ENCODE data around the gene PTGER3.
"Not testable (repeated sequence)": the region's sequence is repeated elsewhere in the genome, so short reads cannot be mapped to it uniquely, and the experiment has no call there.

PTGER3 gene

GRCh38 chr1:70941563-70941962 is 106.1 kb downstream of the PTGER3 start:
- no peak for DNase-seq

GRCh38 chr1:70940398-70940797 is 107.2 kb downstream of the PTGER3 start:
- not testable (repeated sequence) for DNase-seq

DNA sequence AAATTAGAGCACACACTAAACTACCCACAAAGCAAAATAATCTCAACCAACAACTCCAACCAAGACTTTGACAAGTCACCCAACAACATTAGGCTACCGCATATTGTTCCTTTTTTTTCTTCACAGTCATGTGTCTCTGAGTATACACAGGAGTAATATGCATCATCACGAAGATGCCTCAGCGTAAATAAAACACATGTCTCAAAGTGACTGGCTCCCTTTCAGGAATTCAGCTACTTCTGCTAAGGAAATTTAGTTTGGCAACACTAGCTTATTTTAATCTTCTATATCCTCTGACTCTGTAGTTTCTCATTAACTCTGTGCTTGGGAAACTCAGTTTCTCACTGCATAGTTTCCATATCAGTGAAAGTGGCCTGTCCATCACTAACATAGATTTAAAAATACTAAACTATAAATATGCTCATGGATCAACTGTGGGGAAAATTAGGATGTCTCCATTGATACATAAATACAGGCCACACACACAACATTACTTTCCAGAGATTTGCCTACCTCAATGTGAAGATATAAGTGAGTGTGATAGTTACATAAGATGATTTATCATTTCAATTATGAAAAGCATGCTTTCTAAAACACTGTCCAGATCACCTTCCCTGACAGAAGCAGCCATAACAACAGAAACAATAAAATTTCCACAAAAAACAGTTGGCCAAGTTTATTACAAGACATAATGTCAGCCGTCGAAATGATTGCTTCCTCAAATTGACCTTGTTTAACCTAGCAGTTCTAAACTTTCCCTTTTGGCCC is 113.2 kb downstream of the PTGER3 start:
- no peak for DNase-seq

DNA sequence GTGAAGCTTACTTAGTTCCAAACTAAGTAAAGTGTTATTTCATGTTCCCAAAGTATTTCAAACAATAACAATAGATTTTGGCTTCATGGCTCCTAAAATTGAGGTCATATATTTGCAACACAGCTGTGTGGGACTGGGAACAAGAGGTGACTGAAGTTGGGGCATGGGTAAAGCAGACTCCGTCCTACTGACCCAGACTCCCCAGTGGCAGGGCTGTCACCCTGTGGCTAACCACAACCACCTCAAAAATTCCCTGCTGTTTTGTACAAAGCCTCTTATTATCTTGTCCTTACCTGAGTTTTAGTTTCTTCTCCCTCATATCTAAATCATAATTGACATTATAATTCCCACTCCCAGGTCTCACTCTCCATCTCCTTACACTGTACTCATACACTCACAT is 117.6 kb downstream of the PTGER3 start:
- DNase-seq: no peak

DNA sequence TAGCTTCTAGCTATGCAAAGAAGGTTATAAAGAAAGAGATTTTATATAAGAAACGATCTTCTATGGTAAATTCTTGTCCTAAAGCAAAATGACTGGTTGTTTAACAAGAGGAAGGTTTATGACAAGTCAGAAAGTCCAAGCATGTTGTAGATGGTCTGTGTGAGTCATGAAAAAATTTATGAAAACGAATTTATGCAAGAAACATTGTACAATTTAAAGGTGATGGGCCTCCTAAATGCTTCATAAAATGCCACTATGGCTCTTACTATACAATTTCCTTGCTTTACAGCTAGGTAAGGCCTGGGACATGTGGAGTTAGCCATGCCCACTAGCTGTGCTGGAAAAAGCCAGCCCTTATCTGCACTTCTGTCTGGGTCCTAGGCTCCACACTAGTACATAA is 125.4 kb downstream of the PTGER3 start:
- DNase-seq: no peak

Measured in activated T-cell treated with anti-CD3 and anti-CD28 coated beads, Interleukin-2, amount 50 U/mL, for 48 hours (primary cell).